H9 (cell line): ENCODE measurements around the gene MORF4L2. TPM values are rescaled to one million over a fixed set of nuclear protein-coding genes. Genes with fewer than 3 reads are reported as not detected.

ENCODE experiments used
- DNase-seq: peaks from one replicate; pipeline ENCODE4 v3.0.0-alpha.2; 2017
- H2AFZ ChIP-seq: one replicate; pipeline ENCODE4 v1.6.1; 2013; ENCODE audit warnings: mild to moderate bottlenecking, low read length, control low read depth, moderate library complexity
- H2AK5ac ChIP-seq: 2 replicates; pipeline ENCODE4 v1.6.1; 2013; ENCODE audit warnings: low read length, control low read depth, mixed read lengths; ENCODE audit not compliant: insufficient read length
- H2BK120ac ChIP-seq: one replicate; pipeline ENCODE4 v1.6.1; 2013; ENCODE audit warnings: low read depth, mild to moderate bottlenecking, low read length, control low read depth, inconsistent platforms; ENCODE audit not compliant: poor library complexity, severe bottlenecking
- H2BK12ac ChIP-seq: 2 replicates; pipeline ENCODE4 v1.6.1; 2013; ENCODE audit warnings: low read length, control low read depth, mixed read lengths, low read depth; ENCODE audit not compliant: insufficient read length
- H2BK15ac ChIP-seq: 2 replicates; pipeline ENCODE4 v1.6.1; 2013; ENCODE audit warnings: low read depth, low read length, control low read depth
- H2BK20ac ChIP-seq: one replicate; pipeline ENCODE4 v1.6.1; 2013; ENCODE audit warnings: low read depth, mild to moderate bottlenecking, low read length, control low read depth, inconsistent platforms; ENCODE audit not compliant: poor library complexity, severe bottlenecking
- H2BK5ac ChIP-seq: 2 replicates; pipeline ENCODE4 v1.6.1; 2013; ENCODE audit warnings: low read length, control low read depth, mixed read lengths; ENCODE audit not compliant: insufficient read length
- H3K14ac ChIP-seq: 2 replicates; pipeline ENCODE4 v1.6.1; 2013; ENCODE audit warnings: low read length, control low read depth; ENCODE audit not compliant: insufficient read depth
- H3K18ac ChIP-seq: 2 replicates; pipeline ENCODE4 v1.6.1; 2013; ENCODE audit warnings: low read depth, mild to moderate bottlenecking, mixed read lengths, low read length, control low read depth; ENCODE audit not compliant: insufficient read length
- H3K23ac ChIP-seq: 2 replicates; pipeline ENCODE4 v1.6.1; 2013; ENCODE audit warnings: low read length, control low read depth, mixed read lengths, low read depth; ENCODE audit not compliant: insufficient read length
- H3K23me2 ChIP-seq: 2 replicates; pipeline ENCODE4 v1.6.1; 2013; ENCODE audit warnings: low read depth, mild to moderate bottlenecking, mixed read lengths, low read length, control low read depth; ENCODE audit not compliant: insufficient read length, poor library complexity, severe bottlenecking
- H3K27ac ChIP-seq: 2 replicates; pipeline ENCODE4 v1.5.1; 2013; ENCODE audit warnings: low read length, control low read depth, mixed read lengths, low read depth; ENCODE audit not compliant: insufficient read length
- H3K27me3 ChIP-seq: 2 replicates; pipeline ENCODE4 v1.6.1; 2013; ENCODE audit warnings: low read length, control low read depth, inconsistent platforms; ENCODE audit not compliant: insufficient read depth
- H3K4ac ChIP-seq: 2 replicates; pipeline ENCODE4 v1.6.1; 2013; ENCODE audit warnings: low read depth, mild to moderate bottlenecking, control low read depth, inconsistent platforms, low read length, moderate library complexity
- H3K4me1 ChIP-seq: 2 replicates; pipeline ENCODE4 v1.6.1; 2013; ENCODE audit warnings: low read length, control low read depth, inconsistent platforms; ENCODE audit not compliant: insufficient read depth
- H3K4me2 ChIP-seq: 2 replicates; pipeline ENCODE4 v1.6.1; 2013; ENCODE audit warnings: low read length, control low read depth, mixed read lengths; ENCODE audit not compliant: insufficient read length, insufficient read depth
- H3K56ac ChIP-seq: 2 replicates; pipeline ENCODE4 v1.6.1; 2013; ENCODE audit warnings: low read depth, mild to moderate bottlenecking, mixed read lengths, low read length, control low read depth; ENCODE audit not compliant: insufficient read length
- H3K79me1 ChIP-seq: 2 replicates; pipeline ENCODE4 v1.6.1; 2013; ENCODE audit warnings: low read depth, mild to moderate bottlenecking, moderate library complexity, low read length, control low read depth, inconsistent platforms; ENCODE audit not compliant: insufficient read depth, poor library complexity, severe bottlenecking
- H3K79me2 ChIP-seq: 2 replicates; pipeline ENCODE4 v1.6.1; 2013; ENCODE audit warnings: low read length, control low read depth, inconsistent platforms; ENCODE audit not compliant: insufficient read depth
- H3K9ac ChIP-seq: 2 replicates; pipeline ENCODE4 v1.6.1; 2013; ENCODE audit warnings: low read length, control low read depth, mixed read lengths; ENCODE audit not compliant: insufficient read length; ENCODE audit errors: extremely low read depth
- H3K9me3 ChIP-seq: one replicate; pipeline ENCODE4 v1.6.1; 2013; ENCODE audit warnings: low read depth, low read length, inconsistent platforms; ENCODE audit not compliant: control insufficient read depth
- H3T11ph ChIP-seq: one replicate; pipeline ENCODE4 v1.6.1; 2013; ENCODE audit warnings: mild to moderate bottlenecking, low read length, control low read depth, inconsistent platforms
- H4K20me1 ChIP-seq: one replicate; pipeline ENCODE4 v1.6.1; 2013; ENCODE audit not compliant: control insufficient read depth, insufficient read length, insufficient read depth
- H4K5ac ChIP-seq: 2 replicates; pipeline ENCODE4 v1.6.1; 2013; ENCODE audit warnings: low read depth, mild to moderate bottlenecking, mixed read lengths, low read length, control low read depth; ENCODE audit not compliant: insufficient read length
- H4K8ac ChIP-seq: replicated peaks from 2 replicates; pipeline ENCODE4 v1.6.1; 2013; ENCODE audit warnings: low read length, control low read depth, mixed read lengths, low read depth; ENCODE audit not compliant: insufficient read length
- H4K91ac ChIP-seq: 2 replicates; pipeline ENCODE4 v1.6.1; 2013; ENCODE audit warnings: low read depth, mild to moderate bottlenecking, moderate library complexity, mixed read lengths, low read length, control low read depth; ENCODE audit not compliant: insufficient read length
- H3K27ac Mint-ChIP-seq, 3 experiments: 2 replicates in 2 of 3; 3 replicates in 1 of 3; pipeline ENCODE4 v1.8.0; 2020 to 2021; ENCODE audit warnings: mixed read lengths in 3 of 3, mild to moderate bottlenecking in 1 of 3, moderate library complexity in 1 of 3
- H3K27me3 Mint-ChIP-seq: 2 replicates; pipeline ENCODE4 v1.8.0; 2021; ENCODE audit warnings: low read depth, mild to moderate bottlenecking, moderate library complexity, mixed read lengths
- H3K36me3 Mint-ChIP-seq, 3 experiments: 2 replicates in 2 of 3; 3 replicates in 1 of 3; pipeline ENCODE4 v1.8.0; 2020 to 2021; ENCODE audit warnings: low read depth in 3 of 3, mixed read lengths in 3 of 3; ENCODE audit not compliant: insufficient read depth in 1 of 3
- H3K4me1 Mint-ChIP-seq, 2 experiments: 2 replicates each; pipeline ENCODE4 v1.8.0; 2020; ENCODE audit warnings: mixed read lengths in 2 of 2
- H3K4me3 Mint-ChIP-seq, 2 experiments: 2 replicates in 1 of 2; 3 replicates in 1 of 2; pipeline ENCODE4 v1.8.0; 2020 to 2021; ENCODE audit warnings: mild to moderate bottlenecking in 2 of 2, mixed read lengths in 2 of 2, moderate library complexity in 1 of 2
- H3K9me3 Mint-ChIP-seq, 2 experiments: 2 replicates in 1 of 2; 3 replicates in 1 of 2; pipeline ENCODE4 v1.8.0; 2020; ENCODE audit warnings: mild to moderate bottlenecking in 2 of 2, mixed read lengths in 2 of 2, moderate library complexity in 1 of 2
- whole genome bisulfite sequencing: extraction: QIAGEN DNeasy Blood & Tissue Kit; methylation state at CpG from one replicate; pipeline ENCODE4 v1.1.7; 2013; ENCODE audit warnings: missing lambda C conversion rate, low lambda C conversion rate, mixed read lengths; ENCODE audit not compliant: insufficient read length; ENCODE audit errors: extremely low coverage; 5-methylcytosine and 5-hydroxymethylcytosine counted together
- total RNA-seq: library from RNA; stranded (reverse); gene quantifications from 2 replicates; pipeline ENCODE4 v1.2.1, GENCODE V29; 2021
- TF ChIP-seq, protein P1 (sequence below): fragments of 200-600 bp; sonication (generic); conservative IDR thresholded peaks from 3 replicates; pipeline ENCODE4 v1.8.0; 2021; ENCODE audit warnings: antibody characterized with exemption, mild to moderate bottlenecking

MORF4L2 gene
- total RNA-seq, 1 experiment from 2014 or later, result 378 TPM

DNA sequence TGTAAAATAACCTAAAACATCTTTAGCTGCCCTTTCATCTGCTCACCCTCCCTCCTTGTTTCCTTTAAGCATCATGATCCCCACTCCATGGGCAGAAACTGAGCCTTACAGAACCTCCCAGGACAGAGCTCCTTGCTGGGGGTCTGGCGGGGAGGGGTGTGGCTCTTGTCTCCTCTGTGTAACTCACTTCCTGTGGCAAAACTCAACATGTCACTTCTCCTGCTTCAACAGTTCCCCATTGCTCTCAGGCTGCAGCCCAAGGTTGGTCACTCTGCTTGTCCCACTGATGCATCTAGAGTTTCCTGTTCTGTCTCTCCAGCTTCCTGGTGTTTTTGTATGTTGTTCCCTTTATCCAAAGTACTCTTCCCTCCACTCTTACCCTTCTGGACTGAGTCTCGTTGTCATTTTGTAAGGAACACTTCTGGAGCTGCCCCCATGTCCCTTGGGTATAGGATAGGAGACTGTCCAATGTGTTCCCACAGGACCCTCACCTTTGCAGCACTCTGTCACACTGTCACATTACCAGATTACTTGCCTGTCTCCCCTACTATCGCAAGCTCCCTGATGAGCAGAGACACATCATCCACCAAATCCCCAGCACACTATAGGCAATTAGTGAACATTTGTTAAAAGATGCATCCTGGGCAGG, 43.8 kb upstream of the MORF4L2 start:
- H4K20me1 ChIP-seq, result no peaks in the 10 kb centered on the region
- no peak overlapping the region for H3T11ph ChIP-seq
- no peaks in the 10 kb centered on the region for H3K27me3 ChIP-seq
- H3K4me2 ChIP-seq, result no peak overlapping the region
- peaks cover 11% of the 10 kb centered on the region for H3K27me3 Mint-ChIP-seq
- H2AK5ac ChIP-seq, result no peak overlapping the region
- no peak overlapping the region for H3K4me3 Mint-ChIP-seq
- no peaks in the 10 kb centered on the region; a peak in 1 of 7 replicates for H3K36me3 Mint-ChIP-seq
- H3K56ac ChIP-seq, result no peak overlapping the region
- TF ChIP-seq, protein P1, sequence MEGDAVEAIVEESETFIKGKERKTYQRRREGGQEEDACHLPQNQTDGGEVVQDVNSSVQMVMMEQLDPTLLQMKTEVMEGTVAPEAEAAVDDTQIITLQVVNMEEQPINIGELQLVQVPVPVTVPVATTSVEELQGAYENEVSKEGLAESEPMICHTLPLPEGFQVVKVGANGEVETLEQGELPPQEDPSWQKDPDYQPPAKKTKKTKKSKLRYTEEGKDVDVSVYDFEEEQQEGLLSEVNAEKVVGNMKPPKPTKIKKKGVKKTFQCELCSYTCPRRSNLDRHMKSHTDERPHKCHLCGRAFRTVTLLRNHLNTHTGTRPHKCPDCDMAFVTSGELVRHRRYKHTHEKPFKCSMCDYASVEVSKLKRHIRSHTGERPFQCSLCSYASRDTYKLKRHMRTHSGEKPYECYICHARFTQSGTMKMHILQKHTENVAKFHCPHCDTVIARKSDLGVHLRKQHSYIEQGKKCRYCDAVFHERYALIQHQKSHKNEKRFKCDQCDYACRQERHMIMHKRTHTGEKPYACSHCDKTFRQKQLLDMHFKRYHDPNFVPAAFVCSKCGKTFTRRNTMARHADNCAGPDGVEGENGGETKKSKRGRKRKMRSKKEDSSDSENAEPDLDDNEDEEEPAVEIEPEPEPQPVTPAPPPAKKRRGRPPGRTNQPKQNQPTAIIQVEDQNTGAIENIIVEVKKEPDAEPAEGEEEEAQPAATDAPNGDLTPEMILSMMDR, result no peak
- no CpG with 5 or more reads among the region's 3 CpGs for WGBS
- H4K8ac ChIP-seq, result no peak overlapping the region
- no peak overlapping the region for H2BK20ac ChIP-seq
- no peak overlapping the region for H2BK120ac ChIP-seq
- no peak overlapping the region for H3K9ac ChIP-seq
- peak overlapping the region in 1 of 3 experiments; percentile 24; a peak in 5 of 7 replicates for H3K27ac Mint-ChIP-seq
- H3K4ac ChIP-seq, result no peak overlapping the region
- no peaks in the 10 kb centered on the region for H3K79me1 ChIP-seq
- H3K27ac ChIP-seq, result no peak overlapping the region
- H3K14ac ChIP-seq, result no peak overlapping the region
- H4K5ac ChIP-seq, result no peak overlapping the region
- no peak overlapping the region for H2BK15ac ChIP-seq
- no peak overlapping the region for H2BK5ac ChIP-seq
- no peak overlapping the region for H4K91ac ChIP-seq
- no peak overlapping the region for H2BK12ac ChIP-seq
- no peak overlapping the region for H3K18ac ChIP-seq
- no peak overlapping the region for H2AFZ ChIP-seq
- peaks cover 60 to 74% of the 10 kb centered on the region in 2 experiments for H3K4me1 Mint-ChIP-seq
- H3K4me1 ChIP-seq, result peaks cover 20% of the 10 kb centered on the region; the same call in 1 of the 2 replicates
- no peak overlapping the region for H3K23ac ChIP-seq
- H3K79me2 ChIP-seq, result no peaks in the 10 kb centered on the region
- H3K23me2 ChIP-seq, result no peaks in the 10 kb centered on the region
- DNase-seq, result no peak
- no peaks in the 10 kb centered on the region for H3K9me3 ChIP-seq
- peaks cover 0 to 39% of the 10 kb centered on the region in 2 experiments; a peak in 2 of 5 replicates for H3K9me3 Mint-ChIP-seq
